ENCODE results near the gene CXCR5. TPM values are rescaled to one million over a fixed set of nuclear protein-coding genes. Genes with fewer than 3 reads are reported as not detected.
A peak's percentile ranks its signal among the peaks of the same experiment; 100 is the strongest.

Gene CXCR5
- total RNA-seq, 1 experiment from 2014 or later: not detected

DNA sequence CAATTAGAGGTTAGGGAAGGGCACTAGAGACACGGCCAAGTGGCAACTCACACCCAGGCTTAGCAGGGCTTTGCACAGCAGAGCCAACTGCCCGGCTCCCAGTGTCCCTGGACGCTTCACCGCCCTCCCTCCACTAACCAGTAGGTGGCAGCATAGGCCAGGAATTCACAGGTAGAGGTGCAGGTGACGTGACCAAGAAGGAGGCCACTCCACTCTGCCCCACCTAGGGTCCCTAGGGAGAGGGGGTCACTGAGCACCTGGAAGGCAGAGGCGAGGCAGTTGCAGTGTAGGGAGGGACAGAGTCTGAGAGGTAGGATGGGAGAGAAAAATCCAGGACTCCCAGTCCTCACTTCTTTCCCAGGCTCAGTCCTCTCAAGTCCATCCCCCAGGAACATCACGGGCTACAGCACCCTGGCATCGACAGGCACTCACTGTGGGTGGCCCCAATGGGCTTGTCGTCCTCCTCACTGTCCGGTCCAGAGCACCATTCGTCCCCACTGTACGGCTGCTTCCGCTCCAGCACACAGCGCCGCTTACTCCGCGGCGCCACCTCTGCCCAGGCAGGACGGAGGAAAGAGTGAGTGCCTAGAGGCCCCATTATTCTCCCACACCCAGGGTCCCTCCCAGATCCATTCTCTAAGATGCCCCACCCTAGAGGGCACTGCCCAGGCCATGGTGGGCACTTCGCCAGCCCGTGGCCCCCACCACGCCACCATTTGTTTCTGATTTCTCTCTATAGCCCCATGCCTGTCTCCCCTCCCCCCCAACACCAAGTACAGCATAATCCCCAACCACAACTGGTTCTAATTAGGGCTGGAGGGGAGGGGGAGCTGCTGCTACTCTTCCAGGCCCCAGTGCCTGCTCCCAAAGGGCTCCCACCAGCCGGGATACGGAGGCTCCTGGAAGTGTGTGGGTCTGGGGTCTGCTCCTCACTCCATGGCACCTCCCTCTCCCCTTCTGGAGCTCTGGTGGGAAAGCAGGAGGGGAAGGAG, 23.7 kb downstream of the CXCR5 start:
- Mint-ChIP-seq H3K9me3 (ENCODE audit: unreplicated experiment) (no peaks in the 10 kb centered on the region), H3K4me3 (ENCODE audit: unreplicated experiment) (peak overlapping the region; percentile 33), H3K36me3 (ENCODE audit: insufficient read depth, unreplicated experiment) (peaks cover 56% of the 10 kb centered on the region), H3K27me3 (ENCODE audit: insufficient read depth, unreplicated experiment) (no peaks in the 10 kb centered on the region), H3K27ac (ENCODE audit: low read depth, unreplicated experiment) (no peak overlapping the region), H3K4me1 (ENCODE audit: insufficient read depth, unreplicated experiment) (peaks cover 47% of the 10 kb centered on the region)
- ChIA-PET POLR2A (interaction anchor here (0.6 to 0.7 kb wide), 2 partner anchors 114 to 647 kb away, joined by 3 read pairs; no protein-coding TSS in a partner anchor), CTCF (interaction anchor here (0.7 to 1.8 kb wide), 14 partner anchors 10 to 434 kb away, joined by 3 to 20 read pairs (median 4); partner anchors contain the start of gene UPK2)
- TF ChIP-seq, protein P1, sequence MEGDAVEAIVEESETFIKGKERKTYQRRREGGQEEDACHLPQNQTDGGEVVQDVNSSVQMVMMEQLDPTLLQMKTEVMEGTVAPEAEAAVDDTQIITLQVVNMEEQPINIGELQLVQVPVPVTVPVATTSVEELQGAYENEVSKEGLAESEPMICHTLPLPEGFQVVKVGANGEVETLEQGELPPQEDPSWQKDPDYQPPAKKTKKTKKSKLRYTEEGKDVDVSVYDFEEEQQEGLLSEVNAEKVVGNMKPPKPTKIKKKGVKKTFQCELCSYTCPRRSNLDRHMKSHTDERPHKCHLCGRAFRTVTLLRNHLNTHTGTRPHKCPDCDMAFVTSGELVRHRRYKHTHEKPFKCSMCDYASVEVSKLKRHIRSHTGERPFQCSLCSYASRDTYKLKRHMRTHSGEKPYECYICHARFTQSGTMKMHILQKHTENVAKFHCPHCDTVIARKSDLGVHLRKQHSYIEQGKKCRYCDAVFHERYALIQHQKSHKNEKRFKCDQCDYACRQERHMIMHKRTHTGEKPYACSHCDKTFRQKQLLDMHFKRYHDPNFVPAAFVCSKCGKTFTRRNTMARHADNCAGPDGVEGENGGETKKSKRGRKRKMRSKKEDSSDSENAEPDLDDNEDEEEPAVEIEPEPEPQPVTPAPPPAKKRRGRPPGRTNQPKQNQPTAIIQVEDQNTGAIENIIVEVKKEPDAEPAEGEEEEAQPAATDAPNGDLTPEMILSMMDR (IDR thresholded peaks at IDR 0.05; ENCODE audit: unreplicated experiment): peak; percentile 94
- intact Hi-C loops (cut with micrococcal nuclease): loop anchor here (1.0 to 5.0 kb wide), 4 partner anchors 21 to 217 kb away; partner anchors contain the start of genes DDX6 and UPK2
- peak; percentile 85 for DNase-seq (ENCODE audit: unreplicated experiment)
- BruUV-seq (replicated peaks): no TSS peak

DNA sequence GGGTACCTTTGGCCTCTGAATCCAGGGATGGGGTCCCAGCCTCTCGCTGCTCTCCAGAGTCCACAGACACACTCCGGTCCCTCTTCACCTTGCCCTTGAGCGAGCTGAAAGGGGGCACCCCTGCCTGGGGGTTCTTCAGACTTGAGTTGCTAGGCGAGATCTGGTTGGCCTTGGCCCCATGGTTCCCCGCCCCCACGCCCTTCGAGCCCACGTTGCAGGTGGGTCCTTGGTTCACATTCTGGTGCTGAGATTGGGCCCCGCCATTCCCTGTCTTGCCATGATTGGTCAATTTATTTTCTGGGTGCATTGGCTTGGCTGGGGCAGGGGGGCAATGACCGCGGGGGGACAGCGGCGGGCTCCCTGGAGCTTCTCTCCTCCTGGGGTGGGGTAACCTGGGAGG, 24.6 kb downstream of the CXCR5 start:
- Mint-ChIP-seq H3K9me3 (ENCODE audit: unreplicated experiment) (no peaks in the 10 kb centered on the region), H3K27me3 (ENCODE audit: insufficient read depth, unreplicated experiment) (no peaks in the 10 kb centered on the region), H3K4me3 (ENCODE audit: unreplicated experiment) (no peak overlapping the region), H3K27ac (ENCODE audit: low read depth, unreplicated experiment) (no peak overlapping the region), H3K4me1 (ENCODE audit: insufficient read depth, unreplicated experiment) (peaks cover 52% of the 10 kb centered on the region), H3K36me3 (ENCODE audit: insufficient read depth, unreplicated experiment) (peaks cover 56% of the 10 kb centered on the region)
- intact Hi-C loops (cut with micrococcal nuclease): loop anchor here (5.0 kb wide), 1 partner anchor 116 kb away; the partner anchor contains the start of gene DDX6
- TF ChIP-seq, protein P1 (IDR thresholded peaks at IDR 0.05; ENCODE audit: unreplicated experiment): no peak
- DNase-seq (ENCODE audit: unreplicated experiment): no peak
- ChIA-PET POLR2A (interaction anchor here (0.6 to 1.3 kb wide), 3 partner anchors 35 to 648 kb away, joined by 3 to 4 read pairs (median 3); partner anchors contain the start of gene CENATAC), CTCF (interaction anchor here (0.7 to 1.8 kb wide), 9 partner anchors 9 to 313 kb away, joined by 3 to 7 read pairs (median 4); partner anchors contain the start of gene UPK2)
- no TSS peak for BruUV-seq (replicated peaks)

DNA sequence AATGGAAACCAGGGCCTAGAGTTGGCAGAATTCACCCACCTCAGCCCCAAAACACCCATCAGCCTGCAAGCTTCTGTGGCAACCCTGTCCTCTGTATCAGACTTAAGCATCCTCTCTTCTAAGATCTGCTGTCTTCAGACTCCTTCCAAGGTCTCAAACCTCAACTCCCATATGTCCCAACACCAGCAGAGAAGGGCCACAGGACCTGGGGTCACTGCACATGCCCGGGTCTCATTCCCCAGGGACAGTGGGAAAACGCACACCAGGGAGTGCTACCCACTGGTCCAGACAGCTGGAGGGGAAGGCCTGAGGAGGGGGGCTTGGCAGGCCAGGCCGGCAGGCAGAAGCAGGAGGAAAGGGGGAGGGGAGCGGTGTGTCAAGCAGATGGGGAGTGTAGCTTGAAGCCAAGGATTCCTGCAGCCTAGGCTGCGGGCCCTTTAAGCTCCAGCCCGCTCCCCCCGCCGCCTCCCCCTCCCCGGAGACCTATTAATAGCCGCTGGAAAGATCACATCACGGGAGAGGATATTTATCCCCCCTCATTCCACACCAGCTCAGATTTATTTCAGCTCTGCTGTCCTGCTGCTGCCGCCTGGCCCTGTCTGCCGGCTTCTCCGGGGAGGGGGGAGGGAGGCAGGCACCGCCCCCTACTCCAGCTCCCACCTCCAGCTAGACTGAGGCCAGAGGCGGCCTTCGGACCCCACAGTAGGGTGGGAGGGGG, 25.4 kb downstream of the CXCR5 start:
- DNase-seq (ENCODE audit: unreplicated experiment): peak; percentile 48
- CTCF ChIA-PET: interaction anchor here (0.6 to 1.8 kb wide), 13 partner anchors 8 to 436 kb away, joined by 3 to 7 read pairs (median 4); partner anchors contain the start of gene UPK2
- Mint-ChIP-seq H3K4me1 (ENCODE audit: insufficient read depth, unreplicated experiment) (peaks cover 52% of the 10 kb centered on the region), H3K9me3 (ENCODE audit: unreplicated experiment) (no peaks in the 10 kb centered on the region), H3K27me3 (ENCODE audit: insufficient read depth, unreplicated experiment) (no peaks in the 10 kb centered on the region), H3K36me3 (ENCODE audit: insufficient read depth, unreplicated experiment) (peaks cover 50% of the 10 kb centered on the region), H3K4me3 (ENCODE audit: unreplicated experiment) (peak overlapping the region; percentile 79), H3K27ac (ENCODE audit: low read depth, unreplicated experiment) (peak overlapping the region; percentile 78)
- intact Hi-C loops (cut with micrococcal nuclease): loop anchor here (5.0 kb wide), 1 partner anchor 117 kb away; the partner anchor contains the start of gene DDX6
- POLR2A ChIA-PET: interaction anchor here (0.6 to 4.5 kb wide), 9 partner anchors 34 to 749 kb away, joined by 3 to 56 read pairs (median 3); partner anchors contain the start of genes CENATAC and DDX6
- TF ChIP-seq, protein P1 (IDR thresholded peaks at IDR 0.05; ENCODE audit: unreplicated experiment): no peak
- BruUV-seq (replicated peaks): no TSS peak

Data from MCF 10A (cell line).